ENCODE data around the gene PCDHA1.

Gene PCDHA1

DNA sequence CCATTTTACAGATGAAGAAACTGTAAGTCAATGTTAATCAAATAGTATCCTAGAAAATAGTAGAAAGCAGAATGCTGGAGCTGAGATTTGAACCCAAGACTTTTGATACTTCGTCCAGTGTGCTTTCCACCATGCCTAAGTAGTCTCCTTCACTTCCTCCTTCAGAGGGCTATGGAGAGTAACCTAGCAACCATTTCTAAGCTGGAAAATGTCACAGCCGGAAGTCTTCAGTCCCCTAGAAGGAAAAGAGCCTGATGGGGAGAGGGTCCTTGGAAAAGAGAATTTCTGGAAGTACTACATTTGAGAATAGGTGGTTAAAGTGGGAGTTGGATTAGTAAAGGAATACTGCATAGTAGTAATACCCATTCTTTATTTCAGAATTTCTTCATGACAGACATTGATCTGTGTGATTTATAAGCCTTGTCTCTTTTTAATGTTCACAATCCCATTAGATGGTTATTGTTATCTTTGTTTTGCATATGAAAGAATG lies 213.0 kb downstream of the PCDHA1 start:
- Histone ChIP-seq H3K36me3 (ENCODE audit: control insufficient read depth, insufficient read depth, low read length) (no peaks in the 10 kb centered on the region), H3K9me3 (ENCODE audit: control insufficient read depth, low read length) (no peaks in the 10 kb centered on the region), H3K4me1 (ENCODE audit: control insufficient read depth, insufficient read depth, low read length) (peaks cover 4% of the 10 kb centered on the region), H3K9ac (ENCODE audit: low read length) (no peak overlapping the region), H3K27me3 (ENCODE audit: control insufficient read depth, insufficient read depth, low read length) (no peaks in the 10 kb centered on the region), H3K4me3 (ENCODE audit: low read length) (no peak overlapping the region)

DNA sequence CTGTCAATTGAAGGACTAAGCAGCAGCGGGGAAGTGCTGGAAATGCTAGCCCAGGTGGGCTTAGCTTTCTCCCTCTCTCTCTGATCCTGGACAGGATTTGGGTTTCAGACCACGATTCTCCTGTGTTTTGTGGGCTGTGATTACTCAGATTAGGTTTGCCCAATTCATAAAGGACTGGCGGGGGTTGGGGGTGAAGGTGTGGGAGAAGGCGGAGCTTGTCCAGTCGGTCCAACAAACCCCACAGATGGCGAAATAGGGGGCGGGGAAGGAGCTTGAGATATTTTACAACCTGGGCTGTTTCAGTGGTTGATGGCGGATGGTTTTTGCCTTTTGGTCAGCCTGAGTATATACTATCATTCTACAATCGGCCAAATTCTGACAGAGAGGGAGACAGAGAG lies 215.5 kb downstream of the PCDHA1 start:
- Histone ChIP-seq H3K4me3 (ENCODE audit: low read length) (no peak overlapping the region), H3K36me3 (ENCODE audit: control insufficient read depth, insufficient read depth, low read length) (no peaks in the 10 kb centered on the region), H3K27me3 (ENCODE audit: control insufficient read depth, insufficient read depth, low read length) (no peaks in the 10 kb centered on the region), H3K9ac (ENCODE audit: low read length) (no peak overlapping the region), H3K9me3 (ENCODE audit: control insufficient read depth, low read length) (no peaks in the 10 kb centered on the region), H3K4me1 (ENCODE audit: control insufficient read depth, insufficient read depth, low read length) (peaks cover 4% of the 10 kb centered on the region)

DNA sequence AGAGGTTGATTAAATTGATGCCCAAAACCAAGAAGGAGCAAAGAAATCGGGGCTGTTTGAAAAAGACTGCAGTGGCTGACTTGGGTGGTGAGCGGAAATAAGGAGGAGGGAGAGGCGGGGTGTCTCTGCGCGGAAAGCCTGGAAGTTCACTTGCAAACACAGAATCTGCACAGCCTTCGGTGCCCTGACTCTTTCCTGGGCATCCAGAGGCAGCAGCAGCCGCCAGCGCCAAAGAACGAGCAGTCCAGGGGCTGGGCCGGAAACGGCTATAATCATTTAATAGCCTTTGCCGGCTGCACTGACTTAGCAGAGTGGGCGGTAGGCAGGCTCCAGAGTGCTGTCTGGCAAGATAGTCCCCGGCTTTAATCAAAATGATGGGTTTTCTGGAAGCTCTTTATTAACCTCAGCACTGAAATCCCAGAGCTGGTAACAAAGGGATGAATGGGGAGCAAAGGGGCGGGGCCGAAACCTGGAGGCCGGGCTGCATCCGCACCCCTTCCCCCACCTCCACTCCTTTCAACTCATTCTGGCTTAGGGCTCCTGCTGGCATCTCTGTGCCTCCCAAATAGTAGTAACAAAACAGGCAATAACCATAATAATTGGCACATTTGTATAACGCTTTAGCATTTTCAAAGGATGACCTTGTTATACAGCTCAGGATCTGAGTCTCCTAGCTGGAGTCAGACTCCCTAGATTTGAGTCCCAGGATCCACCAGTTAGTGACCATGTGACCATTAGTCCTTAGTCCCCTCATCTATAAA lies 216.1 kb downstream of the PCDHA1 start:
- H3K9ac ChIP-seq (ENCODE audit: low read length) = no peak overlapping the region
- peaks cover 4% of the 10 kb centered on the region for H3K4me1 ChIP-seq (ENCODE audit: control insufficient read depth, insufficient read depth, low read length)

DNA sequence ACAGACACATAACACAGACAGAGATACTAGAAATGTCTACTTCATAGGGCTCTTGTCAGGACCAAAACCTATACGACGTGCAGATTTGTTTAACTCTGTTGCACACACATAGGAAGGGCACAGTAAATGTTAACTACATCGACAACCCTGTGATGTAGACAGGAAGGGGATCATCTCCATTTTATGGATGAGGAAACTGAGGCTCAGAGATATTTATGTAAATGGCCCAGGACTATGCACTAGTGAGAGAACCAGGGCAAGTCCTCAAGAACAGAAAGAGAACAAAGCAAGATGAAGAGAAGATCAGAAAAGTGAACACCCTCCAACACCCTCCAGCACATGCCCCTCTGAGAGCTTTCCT lies 216.6 kb downstream of the PCDHA1 start:
- no peak overlapping the region for H3K9ac ChIP-seq (ENCODE audit: low read length)
- H3K27me3 ChIP-seq (ENCODE audit: control insufficient read depth, insufficient read depth, low read length) = no peaks in the 10 kb centered on the region
- no peaks in the 10 kb centered on the region for H3K9me3 ChIP-seq (ENCODE audit: control insufficient read depth, low read length)
- H3K4me1 ChIP-seq (ENCODE audit: control insufficient read depth, insufficient read depth, low read length) = peaks cover 4% of the 10 kb centered on the region
- H3K36me3 ChIP-seq (ENCODE audit: control insufficient read depth, insufficient read depth, low read length) = no peaks in the 10 kb centered on the region
- no peak overlapping the region for H3K4me3 ChIP-seq (ENCODE audit: low read length)

More for the DNA sequence above, 216.1 kb downstream of the PCDHA1 start:
- H3K36me3 ChIP-seq (ENCODE audit: control insufficient read depth, insufficient read depth, low read length) = no peaks in the 10 kb centered on the region
- H3K9me3 ChIP-seq (ENCODE audit: control insufficient read depth, low read length) = no peaks in the 10 kb centered on the region
- no peaks in the 10 kb centered on the region for H3K27me3 ChIP-seq (ENCODE audit: control insufficient read depth, insufficient read depth, low read length)
- no peak overlapping the region for H3K4me3 ChIP-seq (ENCODE audit: low read length)

- peaks cover 4% of the 10 kb centered on the region for H3K4me1 ChIP-seq (ENCODE audit: control insufficient read depth, insufficient read depth, low read length)
- H3K4me3 ChIP-seq (ENCODE audit: low read length) = no peak overlapping the region
- no peak overlapping the region for H3K9ac ChIP-seq (ENCODE audit: low read length)
- H3K9me3 ChIP-seq (ENCODE audit: control insufficient read depth, low read length) = no peaks in the 10 kb centered on the region
- no peaks in the 10 kb centered on the region for H3K36me3 ChIP-seq (ENCODE audit: control insufficient read depth, insufficient read depth, low read length)
- no peaks in the 10 kb centered on the region for H3K27me3 ChIP-seq (ENCODE audit: control insufficient read depth, insufficient read depth, low read length)
Observed at GRCh38 chr5:141003031-141003430, 217.1 kb downstream of the PCDHA1 start.

GRCh38 chr5:141003791-141004611 lies 218.1 kb downstream of the PCDHA1 start:
- Histone ChIP-seq H3K36me3 (ENCODE audit: control insufficient read depth, insufficient read depth, low read length) (no peaks in the 10 kb centered on the region), H3K9me3 (ENCODE audit: control insufficient read depth, low read length) (no peaks in the 10 kb centered on the region), H3K27me3 (ENCODE audit: control insufficient read depth, insufficient read depth, low read length) (no peaks in the 10 kb centered on the region), H3K9ac (ENCODE audit: low read length) (no peak overlapping the region), H3K4me1 (ENCODE audit: control insufficient read depth, insufficient read depth, low read length) (peaks cover 4% of the 10 kb centered on the region), H3K4me3 (ENCODE audit: low read length) (no peak overlapping the region)

DNA sequence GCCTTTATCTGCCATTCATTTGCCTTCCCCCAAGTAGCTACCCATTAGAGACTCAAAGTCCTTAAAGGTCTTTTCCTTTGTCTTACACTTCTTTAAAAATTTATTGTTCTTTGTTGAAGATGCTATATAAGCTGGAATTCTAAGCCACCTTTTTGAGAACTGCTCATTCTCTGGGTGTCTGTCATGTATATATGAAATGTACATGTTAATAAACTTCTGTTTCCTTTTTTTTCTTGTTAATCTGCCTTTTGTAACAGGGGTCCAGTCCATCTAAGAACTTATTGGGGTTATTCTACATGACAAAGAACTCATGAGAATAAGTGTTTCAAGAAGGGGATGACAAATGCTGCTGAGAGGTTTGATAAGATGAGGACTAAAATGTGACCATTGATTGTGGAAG lies 221.9 kb downstream of the PCDHA1 start:
- Histone ChIP-seq H3K36me3 (ENCODE audit: control insufficient read depth, insufficient read depth, low read length) (no peaks in the 10 kb centered on the region), H3K4me1 (ENCODE audit: control insufficient read depth, insufficient read depth, low read length) (no peaks in the 10 kb centered on the region), H3K4me3 (ENCODE audit: low read length) (no peak overlapping the region), H3K9me3 (ENCODE audit: control insufficient read depth, low read length) (no peaks in the 10 kb centered on the region), H3K27me3 (ENCODE audit: control insufficient read depth, insufficient read depth, low read length) (no peaks in the 10 kb centered on the region), H3K9ac (ENCODE audit: low read length) (no peak overlapping the region)

DNA sequence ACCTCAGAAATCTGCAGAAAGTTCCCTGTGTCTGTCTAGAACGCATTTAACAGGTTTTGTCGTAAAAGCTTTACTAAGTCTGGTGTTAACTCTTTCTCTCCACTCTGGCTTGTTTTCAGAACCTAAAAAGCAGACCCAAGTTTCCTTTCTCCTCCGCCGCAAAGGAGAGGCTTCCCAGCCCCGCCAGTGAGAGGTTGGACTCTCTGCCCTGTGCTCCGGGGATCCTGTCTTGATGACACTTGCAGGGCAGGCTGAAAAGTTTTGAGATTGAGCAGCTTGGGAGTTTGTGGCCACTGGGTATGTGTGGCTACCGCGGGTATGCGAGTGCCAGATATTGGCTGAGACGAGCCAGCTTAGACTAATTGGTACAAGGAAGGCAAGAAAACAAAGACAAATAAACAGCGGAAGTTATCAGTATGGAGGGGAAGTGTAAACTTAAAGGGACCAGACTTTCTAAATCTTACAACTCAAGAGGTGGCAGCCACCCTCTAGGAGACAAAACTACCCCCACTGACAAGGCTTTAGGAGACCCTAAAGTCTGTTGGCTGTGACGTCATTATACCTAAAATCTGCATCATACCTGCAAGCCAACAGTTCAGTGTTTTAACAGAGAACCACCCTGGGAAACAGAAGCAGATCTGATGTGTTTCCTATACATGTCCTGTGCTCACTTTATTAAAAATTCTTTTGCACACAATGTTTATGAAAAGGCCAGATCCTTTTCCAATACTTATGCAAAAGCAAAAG lies 224.3 kb downstream of the PCDHA1 start:
- Histone ChIP-seq H3K4me1 (ENCODE audit: control insufficient read depth, insufficient read depth, low read length) (no peaks in the 10 kb centered on the region), H3K4me3 (ENCODE audit: low read length) (no peak overlapping the region), H3K9me3 (ENCODE audit: control insufficient read depth, low read length) (no peaks in the 10 kb centered on the region), H3K9ac (ENCODE audit: low read length) (no peak overlapping the region), H3K27me3 (ENCODE audit: control insufficient read depth, insufficient read depth, low read length) (no peaks in the 10 kb centered on the region), H3K36me3 (ENCODE audit: control insufficient read depth, insufficient read depth, low read length) (no peaks in the 10 kb centered on the region)

- H3K36me3 ChIP-seq (ENCODE audit: control insufficient read depth, insufficient read depth, low read length) = no peaks in the 10 kb centered on the region
- no peak overlapping the region for H3K9ac ChIP-seq (ENCODE audit: low read length)
- H3K4me3 ChIP-seq (ENCODE audit: low read length) = no peak overlapping the region
- H3K27me3 ChIP-seq (ENCODE audit: control insufficient read depth, insufficient read depth, low read length) = no peaks in the 10 kb centered on the region
- H3K9me3 ChIP-seq (ENCODE audit: control insufficient read depth, low read length) = no peaks in the 10 kb centered on the region
- no peaks in the 10 kb centered on the region for H3K4me1 ChIP-seq (ENCODE audit: control insufficient read depth, insufficient read depth, low read length)
Observed at GRCh38 chr5:141017943-141018342, 232.0 kb downstream of the PCDHA1 start.

GRCh38 chr5:141022384-141022783 lies 236.4 kb downstream of the PCDHA1 start:
- Histone ChIP-seq H3K9me3 (ENCODE audit: control insufficient read depth, low read length) (no peaks in the 10 kb centered on the region), H3K36me3 (ENCODE audit: control insufficient read depth, insufficient read depth, low read length) (no peaks in the 10 kb centered on the region), H3K4me3 (ENCODE audit: low read length) (no peak overlapping the region), H3K4me1 (ENCODE audit: control insufficient read depth, insufficient read depth, low read length) (no peaks in the 10 kb centered on the region), H3K9ac (ENCODE audit: low read length) (no peak overlapping the region), H3K27me3 (ENCODE audit: control insufficient read depth, insufficient read depth, low read length) (no peaks in the 10 kb centered on the region)

GRCh38 chr5:141031006-141031405 lies 245.1 kb downstream of the PCDHA1 start:
- Histone ChIP-seq H3K27me3 (ENCODE audit: control insufficient read depth, insufficient read depth, low read length) (no peaks in the 10 kb centered on the region), H3K4me3 (ENCODE audit: low read length) (no peak overlapping the region), H3K4me1 (ENCODE audit: control insufficient read depth, insufficient read depth, low read length) (no peaks in the 10 kb centered on the region), H3K9ac (ENCODE audit: low read length) (no peak overlapping the region), H3K9me3 (ENCODE audit: control insufficient read depth, low read length) (no peaks in the 10 kb centered on the region), H3K36me3 (ENCODE audit: control insufficient read depth, insufficient read depth, low read length) (no peaks in the 10 kb centered on the region)

DNA sequence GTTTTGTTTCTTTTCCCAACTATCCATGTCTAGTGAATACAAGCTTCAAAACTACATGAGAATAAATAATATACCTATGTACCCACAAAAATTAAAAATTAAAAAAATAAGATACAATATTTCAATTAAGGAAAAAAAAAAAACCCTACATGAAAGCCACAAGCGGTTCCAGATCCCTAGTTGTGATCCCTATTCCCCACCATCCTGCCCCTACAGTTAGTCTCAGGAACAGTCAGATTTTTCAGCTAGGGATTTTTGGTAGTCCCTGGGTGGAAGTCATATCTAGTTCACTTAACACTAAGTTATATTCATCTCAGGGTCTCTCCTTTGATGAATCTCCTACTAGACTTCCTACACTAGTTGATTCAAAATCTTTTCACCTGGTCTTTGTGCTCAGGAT lies 246.7 kb downstream of the PCDHA1 start:
- Histone ChIP-seq H3K36me3 (ENCODE audit: control insufficient read depth, insufficient read depth, low read length) (no peaks in the 10 kb centered on the region), H3K4me3 (ENCODE audit: low read length) (no peak overlapping the region), H3K27me3 (ENCODE audit: control insufficient read depth, insufficient read depth, low read length) (no peaks in the 10 kb centered on the region), H3K9ac (ENCODE audit: low read length) (no peak overlapping the region), H3K9me3 (ENCODE audit: control insufficient read depth, low read length) (no peaks in the 10 kb centered on the region), H3K4me1 (ENCODE audit: control insufficient read depth, insufficient read depth, low read length) (no peaks in the 10 kb centered on the region)

Data from mucosa of stomach (tissue), 1 donor.